ENCODE measurements around the gene PTGR2. TPM values are rescaled to one million over a fixed set of nuclear protein-coding genes. Genes with fewer than 3 reads are reported as not detected.
"Not testable (repeated sequence)": the region's sequence is repeated elsewhere in the genome, so short reads cannot be mapped to it uniquely, and the experiment has no call there.

PTGR2 gene
- total RNA-seq, 1 experiment from 2014 or later = 4.2 TPM

DNA sequence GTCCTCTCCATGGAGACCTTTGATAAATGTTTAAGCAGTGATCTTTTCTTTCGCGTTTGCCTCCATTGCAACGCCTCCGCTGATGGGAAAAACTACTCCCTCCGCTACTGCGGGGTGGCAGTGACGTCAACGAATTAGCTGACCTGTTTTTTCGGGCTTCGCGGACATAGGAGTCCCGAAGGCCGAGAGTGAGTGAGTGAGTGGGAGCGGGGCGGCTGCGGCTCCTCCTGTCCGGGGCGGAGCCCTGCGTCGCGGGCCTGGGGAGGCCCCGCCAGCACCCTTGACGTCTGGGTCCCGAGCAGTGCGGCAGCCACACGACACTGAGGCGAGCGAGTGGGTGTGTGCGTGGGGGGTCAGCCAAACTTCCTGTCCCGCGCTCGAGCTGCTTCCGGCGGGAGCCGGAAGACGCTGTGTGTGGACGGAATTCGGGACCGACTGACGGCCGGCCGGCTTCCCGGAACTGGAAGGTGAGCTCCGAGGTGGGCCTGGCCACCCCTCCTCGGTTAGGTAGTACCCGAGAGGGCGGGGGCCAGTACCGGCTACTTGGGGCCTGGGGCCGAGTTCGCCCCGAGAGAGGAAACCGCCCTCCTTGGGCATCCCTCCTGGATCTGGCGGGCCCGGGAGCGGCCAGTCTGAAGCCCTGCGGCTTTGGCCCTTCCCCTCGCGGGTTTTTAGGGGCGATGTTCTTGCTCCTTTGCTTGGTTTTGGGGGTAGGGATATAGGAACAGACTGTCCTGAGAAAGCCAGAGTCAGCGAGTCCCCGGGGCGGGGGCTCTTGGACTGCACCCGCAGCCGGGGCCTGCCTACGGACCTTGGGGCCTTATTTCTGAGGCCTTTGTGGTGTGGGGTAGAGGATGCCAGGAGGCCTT, 35.1 kb downstream of the PTGR2 start, which contains the start of gene ZNF410:
Gene ZNF410, plus strand, starts transcription at position 411 of the 869 bp plus-strand sequence. CDS start 5,317 bp downstream, outside the sequence.
- DNase-seq (ENCODE audit: low spot score) = peak; percentile 85

DNA sequence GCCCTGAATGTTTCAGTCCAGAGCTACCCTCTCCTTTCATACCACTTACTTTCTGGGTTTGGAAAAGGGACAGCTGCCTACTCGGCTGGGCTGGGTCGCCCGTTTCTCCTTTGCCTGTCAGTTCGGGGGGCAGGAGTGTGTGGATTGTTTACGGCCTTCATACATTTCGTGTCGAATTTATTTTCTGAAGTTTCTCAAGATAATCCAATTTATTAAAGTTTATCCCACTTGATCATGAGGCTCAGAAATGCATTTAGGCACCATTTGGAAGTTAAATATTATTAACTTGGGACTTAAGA, 35.6 kb downstream of the PTGR2 start:
- DNase-seq (ENCODE audit: low spot score) = no peak

DNA sequence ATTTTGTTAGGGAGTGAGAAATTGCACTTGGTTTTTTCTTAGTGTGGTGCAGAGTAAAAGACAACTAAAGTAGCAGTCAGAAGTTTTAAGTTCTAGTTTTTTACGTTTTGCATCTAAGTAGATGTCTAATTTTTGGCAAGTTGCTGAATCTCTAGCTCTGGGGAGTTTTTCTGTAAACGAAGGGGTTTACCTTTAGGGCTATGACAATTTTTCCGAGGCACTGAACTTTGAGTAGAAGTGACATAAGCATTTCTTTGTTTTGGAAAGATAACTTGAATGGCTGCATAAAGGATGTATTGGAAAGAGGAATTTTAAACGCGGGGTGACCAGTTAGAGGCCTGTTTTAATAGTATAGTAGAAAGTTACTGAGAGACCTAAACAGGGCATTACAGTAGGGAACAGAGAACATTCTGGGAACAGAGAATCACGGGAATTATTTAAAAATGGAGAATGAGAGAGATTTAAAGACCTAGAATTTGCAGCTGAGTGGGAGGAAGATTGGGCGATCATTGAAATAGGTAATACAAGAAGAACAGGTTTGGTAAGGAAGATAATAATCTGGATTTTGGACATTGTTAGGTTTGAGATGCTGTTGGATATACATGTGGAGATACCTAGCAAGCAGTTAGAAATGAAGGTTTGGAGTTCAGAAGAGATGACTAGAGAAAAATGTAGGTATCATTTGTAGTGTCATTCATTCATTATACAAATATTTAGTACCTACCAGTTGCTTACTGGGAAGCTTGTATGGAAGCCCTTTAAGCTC, 36.2 kb downstream of the PTGR2 start:
- peak; percentile 13 for DNase-seq (ENCODE audit: low spot score)

DNA sequence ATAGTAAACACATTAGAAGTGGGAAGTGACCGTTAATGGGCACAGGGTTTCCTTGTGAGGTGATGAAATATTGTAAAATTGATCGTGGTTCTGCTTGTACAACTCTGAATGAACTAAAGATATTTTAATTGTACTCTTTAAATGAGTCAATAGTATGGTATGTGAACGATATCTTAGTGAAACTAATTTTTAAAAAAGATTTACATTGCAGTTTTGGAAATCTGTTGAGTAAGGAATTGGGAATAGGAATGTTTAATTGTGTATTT, 36.8 kb downstream of the PTGR2 start:
- DNase-seq (ENCODE audit: low spot score) = no peak

DNA sequence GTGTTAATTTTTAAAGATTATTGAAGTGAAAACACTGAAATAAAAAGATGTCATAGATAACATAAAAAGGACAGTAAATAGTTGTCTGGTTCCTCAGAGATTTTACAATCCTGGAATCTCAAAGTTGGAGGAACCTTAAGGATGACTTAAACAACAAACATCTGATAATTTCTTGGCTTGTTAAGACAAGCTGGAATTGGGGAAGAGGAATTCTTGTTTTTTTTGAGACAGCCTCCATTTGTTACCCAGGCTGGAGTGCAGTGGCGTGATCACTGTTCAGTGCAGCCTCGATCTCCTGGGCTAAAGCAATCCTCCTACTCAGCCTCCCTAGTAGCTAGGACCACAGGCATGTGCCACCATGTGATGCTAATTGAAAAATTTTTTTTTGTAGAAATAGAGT, 37.3 kb downstream of the PTGR2 start:
- no peak for DNase-seq (ENCODE audit: low spot score)

DNA sequence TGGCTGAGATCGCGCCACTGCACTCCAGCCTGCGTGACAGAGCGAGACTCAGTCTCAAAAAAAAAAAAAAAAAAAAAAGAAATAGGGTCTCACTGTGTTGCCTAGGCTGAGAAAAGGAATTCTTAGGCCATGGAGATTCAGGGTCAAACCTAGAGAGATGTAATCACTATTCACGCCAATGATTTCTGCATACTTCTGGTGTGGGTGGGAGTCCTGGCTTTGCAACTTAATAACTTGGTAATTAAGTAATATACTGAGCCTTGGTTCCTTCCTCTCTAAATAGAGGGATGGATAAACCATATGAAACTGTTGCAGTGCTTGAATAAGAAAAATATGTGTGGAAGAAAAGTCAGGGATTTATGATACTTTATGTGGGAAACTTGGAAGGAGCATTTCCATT, 37.7 kb downstream of the PTGR2 start:
- no peak for DNase-seq (ENCODE audit: low spot score)

DNA sequence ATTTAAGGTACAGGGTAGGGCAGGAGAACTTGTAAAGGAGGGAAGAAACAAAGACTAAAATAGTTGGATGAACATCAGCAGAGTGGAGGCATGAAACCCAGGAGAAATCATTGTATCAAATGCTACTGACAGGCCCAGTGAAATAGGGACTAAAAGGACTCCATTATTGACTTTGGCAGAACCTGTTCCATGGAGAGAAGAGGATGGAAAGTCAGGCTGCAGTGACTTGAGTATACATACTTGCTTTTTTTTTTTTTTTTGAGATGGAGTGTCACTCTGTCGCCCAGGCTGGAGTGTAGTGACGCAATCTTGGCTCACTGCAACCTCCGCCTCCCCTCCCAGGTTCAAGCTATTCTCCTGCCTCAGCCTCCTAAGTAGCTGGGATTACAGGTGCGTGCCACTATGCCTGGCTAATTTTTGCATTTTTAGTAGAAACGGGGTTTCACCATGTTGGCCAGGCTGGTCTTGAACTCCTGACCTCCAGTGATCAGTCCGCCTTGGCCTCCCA, 42.6 kb downstream of the PTGR2 start:
- DNase-seq (ENCODE audit: low spot score) = not testable (repeated sequence)

DNA sequence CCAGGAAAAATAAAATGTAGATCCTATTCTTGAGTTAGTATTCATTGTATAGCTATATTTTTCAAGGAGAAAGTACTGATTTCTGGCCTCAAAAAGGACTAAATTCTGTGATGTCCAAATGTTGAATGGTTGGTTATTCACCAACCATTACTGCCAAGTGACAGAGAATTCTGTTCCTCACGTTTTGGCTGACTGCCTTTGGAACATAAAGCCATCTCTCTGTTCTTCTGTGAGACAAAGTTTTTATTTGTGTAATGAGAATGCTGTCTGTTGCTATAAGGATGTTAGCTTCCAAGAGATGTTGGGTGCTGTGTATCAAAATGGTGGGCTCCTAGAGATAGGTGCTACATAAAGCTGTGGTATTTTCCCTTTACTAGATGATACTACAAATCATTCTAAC, 44.3 kb downstream of the PTGR2 start:
- DNase-seq (ENCODE audit: low spot score) = no peak

DNA sequence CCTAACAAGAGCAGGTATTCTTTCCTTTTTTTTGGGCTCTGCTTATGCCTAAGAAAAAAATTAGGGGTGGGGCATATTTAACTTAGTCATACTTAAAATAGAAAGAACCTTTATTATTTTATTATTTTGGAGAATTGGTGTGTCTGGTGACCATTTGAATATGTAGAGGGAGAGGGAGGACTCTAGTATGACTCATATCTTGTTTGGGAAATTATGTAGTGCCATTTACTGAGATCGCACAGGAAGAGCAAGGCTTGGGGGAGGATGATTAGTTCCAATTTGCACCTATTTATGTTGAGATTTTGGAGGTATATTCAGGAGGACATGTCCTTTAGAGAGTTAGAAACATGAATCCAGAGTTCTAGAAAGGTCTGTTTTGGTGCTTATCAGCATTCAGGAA, 44.9 kb downstream of the PTGR2 start:
- DNase-seq (ENCODE audit: low spot score) = no peak

DNA sequence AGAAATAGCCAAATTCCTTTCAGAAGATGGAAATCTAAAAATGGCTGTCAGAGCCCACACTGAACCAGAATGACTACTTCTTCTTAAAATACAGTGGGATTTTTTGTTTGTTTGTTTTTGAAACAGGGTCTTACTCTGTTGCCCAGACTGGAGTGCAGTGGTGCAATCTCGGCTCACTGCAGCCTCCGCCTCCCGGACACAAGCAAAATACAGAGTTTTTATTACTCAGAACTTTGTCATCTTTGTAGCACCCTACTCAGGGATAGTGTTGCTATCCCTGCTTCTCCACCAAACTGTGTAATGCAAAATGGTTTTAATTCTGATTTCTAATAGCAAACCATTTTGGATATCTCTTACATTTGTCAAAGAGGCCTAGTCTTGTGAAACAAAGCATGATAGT, 51.4 kb downstream of the PTGR2 start:
- no peak for DNase-seq (ENCODE audit: low spot score)

DNA sequence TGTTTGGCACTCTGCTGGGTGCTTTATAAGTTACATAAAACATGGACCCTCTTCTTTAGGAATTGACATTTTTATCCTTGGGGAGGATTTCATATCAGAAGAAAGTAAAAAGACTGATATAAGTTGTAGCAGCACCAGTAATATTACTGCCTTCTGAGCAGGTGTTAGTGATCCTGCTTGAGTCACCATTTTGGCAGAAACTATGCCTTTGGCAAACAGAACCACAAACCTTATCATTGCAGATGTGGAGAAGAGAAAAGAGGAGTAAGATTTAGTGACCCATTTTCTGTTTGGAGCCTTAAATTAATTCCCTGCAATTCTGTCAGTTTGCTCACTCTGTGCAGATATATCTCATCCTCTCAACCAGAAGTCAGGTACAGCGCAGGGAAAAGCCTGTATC, 58.0 kb downstream of the PTGR2 start:
- no peak for DNase-seq (ENCODE audit: low spot score)

DNA sequence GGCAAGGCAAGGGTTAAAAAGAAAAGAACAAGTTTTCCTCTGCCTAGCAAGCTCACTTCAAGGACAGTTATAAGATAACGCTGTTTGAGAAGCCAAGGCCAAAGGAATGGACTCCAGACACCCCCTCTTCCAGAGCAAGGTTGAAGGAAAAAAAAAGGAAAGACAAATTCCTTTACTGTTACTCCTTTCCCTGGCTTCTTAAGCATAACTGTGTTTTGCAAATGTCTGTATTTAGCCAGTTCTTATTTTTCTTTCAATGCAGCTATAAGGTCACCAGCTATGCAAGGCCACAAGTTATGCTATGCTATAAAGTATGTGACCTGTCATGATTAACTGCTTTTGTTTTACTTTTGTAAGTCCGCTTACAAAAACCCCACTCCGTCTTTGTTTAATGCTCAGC, 61.6 kb downstream of the PTGR2 start:
- DNase-seq (ENCODE audit: low spot score) = no peak

DNA sequence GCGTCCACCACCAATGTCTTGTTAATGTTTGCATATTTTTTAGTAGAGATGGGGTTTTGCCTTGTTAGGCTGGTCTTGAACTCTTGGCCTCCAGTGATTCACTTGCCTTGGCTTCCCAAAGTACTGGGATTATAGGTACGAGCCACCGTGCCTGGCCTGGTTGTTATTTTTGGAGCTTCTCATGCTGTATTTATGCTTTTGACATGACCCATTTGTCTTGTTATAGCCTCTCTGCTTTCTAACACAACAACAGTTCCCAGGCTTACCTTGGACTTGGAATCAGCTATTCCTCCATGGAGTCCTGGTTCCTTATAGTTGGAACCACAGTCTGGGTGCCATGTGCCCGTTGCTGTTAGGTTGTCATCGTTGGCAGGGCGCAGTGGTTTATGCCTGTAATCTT, 64.7 kb downstream of the PTGR2 start:
- DNase-seq (ENCODE audit: low spot score) = no peak

DNA sequence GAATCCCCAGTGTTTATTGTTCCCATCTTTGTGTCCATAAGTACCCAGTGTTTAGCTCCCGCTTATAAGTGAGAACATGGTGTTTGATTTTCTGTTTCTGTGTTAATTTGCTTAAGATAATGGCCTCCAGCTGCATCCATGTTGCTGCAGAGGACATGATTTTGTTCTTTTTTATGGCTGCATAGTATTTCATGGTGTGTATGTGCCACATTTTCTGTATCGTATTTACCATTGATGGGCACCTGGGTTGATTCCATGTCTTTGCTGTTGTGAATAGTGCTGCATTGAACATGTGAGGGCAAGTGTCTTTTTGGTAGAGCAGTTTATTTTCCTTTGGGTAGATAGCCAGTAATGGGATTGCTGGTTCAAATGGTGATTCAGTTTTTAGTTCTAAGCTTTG, 67.8 kb downstream of the PTGR2 start:
- not testable (repeated sequence) for DNase-seq (ENCODE audit: low spot score)

DNA sequence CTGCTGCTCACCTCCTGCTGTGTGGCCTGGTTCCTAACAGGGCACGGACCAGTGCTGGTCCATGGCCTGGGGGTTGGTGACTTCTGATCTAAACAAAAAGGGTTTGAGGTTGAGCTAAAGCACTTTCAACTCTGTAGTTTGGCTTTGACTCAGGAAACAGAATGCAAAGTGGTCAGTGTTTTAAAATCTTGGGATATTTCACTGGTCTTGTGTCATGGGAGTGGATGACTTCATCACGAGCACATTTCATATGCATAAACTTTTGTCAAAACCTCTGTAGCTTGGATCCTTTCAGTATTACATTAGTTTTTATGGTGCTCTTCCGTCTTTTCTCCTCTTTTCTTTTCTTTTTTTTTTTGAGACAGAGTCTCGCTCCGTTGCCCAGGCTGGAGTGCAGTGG, 72.7 kb downstream of the PTGR2 start:
- DNase-seq (ENCODE audit: low spot score) = no peak

Small RNA genes within 50 kb of the gene (small RNA-seq; reads per million reads assigned to genes)
- gene AC005520.4 (not detected), gene RF00019 (not detected)

Other genes with a start within 250 kb of the PTGR2 start
- gene ACOT6, start 239.3 kb upstream of the PTGR2 start, total RNA-seq (2014; rRNA removed; shearing (Covaris generic)) = not detected in 2 replicates
- 1.1 and 3.2 TPM in 2 replicates for gene DNAL1, start 206.8 kb upstream of the PTGR2 start, total RNA-seq (2014; rRNA removed; shearing (Covaris generic))
- gene PNMA1, start 137.4 kb upstream of the PTGR2 start, total RNA-seq (2014; rRNA removed; shearing (Covaris generic)) = 6.3 and 7.5 TPM in 2 replicates
- 18.5 and 21.7 TPM in 2 replicates for gene ZNF410, start 35.0 kb downstream of the PTGR2 start, total RNA-seq (2014; rRNA removed; shearing (Covaris generic))
- 0.31 and 0.39 TPM in 2 replicates for gene FAM161B, start 98.3 kb downstream of the PTGR2 start, total RNA-seq (2014; rRNA removed; shearing (Covaris generic))
- 13.1 and 21.5 TPM in 2 replicates for gene COQ6, start 98.5 kb downstream of the PTGR2 start, total RNA-seq (2014; rRNA removed; shearing (Covaris generic))
- 11.3 and 11.4 TPM in 2 replicates for gene ENTPD5, start 167.5 kb downstream of the PTGR2 start, total RNA-seq (2014; rRNA removed; shearing (Covaris generic))
- gene BBOF1, start 167.5 kb downstream of the PTGR2 start, total RNA-seq (2014; rRNA removed; shearing (Covaris generic)) = 0.05 and 0.50 TPM in 2 replicates
- 4.3 and 4.5 TPM in 2 replicates for gene ALDH6A1, start 232.6 kb downstream of the PTGR2 start, total RNA-seq (2014; rRNA removed; shearing (Covaris generic))
- 4.4 TPM in 2 replicates for gene LIN52, start 233.1 kb downstream of the PTGR2 start, total RNA-seq (2014; rRNA removed; shearing (Covaris generic))

All from HT-29 (cell line).